K562 (cell line): ENCODE measurements around the gene ZDHHC5. TPM values are rescaled to one million over a fixed set of nuclear protein-coding genes. Genes with fewer than 3 reads are reported as not detected.

Experiments used
- COPS2 ChIP-seq: fragments of 450-650 bp; conservative IDR thresholded peaks from 2 replicates; pipeline ENCODE4 v1.6.1; 2016; ENCODE audit warnings: mild to moderate bottlenecking, moderate library complexity
- EP400 ChIP-seq: fragments of 450-650 bp; IDR thresholded peaks from 2 replicates; pipeline ENCODE4 v1.6.1; 2017; ENCODE audit warnings: antibody characterized with exemption, mild to moderate bottlenecking, moderate library complexity
- MAFF ChIP-seq: IDR thresholded peaks from 2 replicates; pipeline ENCODE4 v1.6.1; 2012; ENCODE audit warnings: low read length, improper control_type of control experiment
- POLR3G ChIP-seq: IDR thresholded peaks from 2 replicates; pipeline ENCODE4 v1.6.1; 2011; ENCODE audit not compliant: insufficient read length, insufficient replicate concordance; ENCODE audit errors: extremely low read depth
- SREBF1 ChIP-seq: fragments of 150-350 bp; IDR thresholded peaks from 2 replicates; pipeline ENCODE4 v1.6.1; 2014; ENCODE audit warnings: antibody characterized with exemption, low read depth, low read length, borderline replicate concordance
- ZBTB43 ChIP-seq: sonication (generic); formaldehyde crosslinking; IDR thresholded peaks from 2 replicates; pipeline ENCODE4 v1.8.0; 2023; ENCODE audit warnings: mild to moderate bottlenecking, missing genetic modification reagents
- ZFP36 ChIP-seq: fragments of 150-350 bp; IDR thresholded peaks from 2 replicates; pipeline ENCODE4 v1.6.1; 2018; ENCODE audit warnings: low read length, low read depth; ENCODE audit not compliant: partially characterized antibody
- polyA plus RNA-seq, 8 experiments: library from polyadenylated mRNA; depleted of rRNA in 4 of 8; stranded (reverse) in 5 of 8; unstranded in 3 of 8; fragments of >200 nt; fragmentation: Nextera tagmentation in 2 of 8; fragmentation: Illumina TruSeq in 1 of 8; extraction: Ambion mirVana in 2 of 8; extraction: Trizol in 1 of 8; gene quantifications; 2 replicates each; pipeline versions ENCODE4 v1.2.1 to v1.2.3, GENCODE V29; 2011 to 2014; ENCODE audit warnings: inconsistent platforms in 1 of 8, missing spikeins in 1 of 8
- total RNA-seq, 7 experiments: library from RNA; depleted of rRNA in 6 of 7; stranded (reverse); fragments of >200 nt in 6 of 7; fragmentation: Illumina TruSeq in 2 of 7; extraction: Trizol in 2 of 7; gene quantifications; 2 replicates each; pipeline versions ENCODE4 v1.2.1 to v1.2.3, GENCODE V29; 2011 to 2021; ENCODE audit warnings: low replicate concordance in 1 of 7
- TF ChIP-seq, protein P1 (sequence below): fragments of 450-650 bp; IDR thresholded peaks from 2 replicates; pipeline ENCODE4 v1.6.1; 2018; ENCODE audit not compliant: partially characterized antibody
- TF ChIP-seq, protein P2 (sequence below): fragments of 450-650 bp; IDR thresholded peaks from 2 replicates; pipeline ENCODE4 v1.6.1; 2016; ENCODE audit warnings: low read depth
- TF ChIP-seq, protein P3 (sequence below): fragments of 450-650 bp; formaldehyde crosslinking; IDR thresholded peaks from 2 replicates; pipeline ENCODE4 v1.4.0; 2022; ENCODE audit warnings: missing genetic modification characterization
- TF ChIP-seq, protein P4 (sequence below): fragments of 450-650 bp; conservative IDR thresholded peaks from 2 replicates; pipeline ENCODE4 v1.6.1; 2016; ENCODE audit warnings: missing genetic modification characterization, low read depth, mild to moderate bottlenecking, missing compliant biosample characterization, moderate library complexity

Gene ZDHHC5
- total and polyA plus RNA-seq, 9 of the 15 experiments (the other 6 are each of a cell fraction or from before 2014, with no cell fraction given): 3.8 to 64.2 (median 35.9) TPM

DNA sequence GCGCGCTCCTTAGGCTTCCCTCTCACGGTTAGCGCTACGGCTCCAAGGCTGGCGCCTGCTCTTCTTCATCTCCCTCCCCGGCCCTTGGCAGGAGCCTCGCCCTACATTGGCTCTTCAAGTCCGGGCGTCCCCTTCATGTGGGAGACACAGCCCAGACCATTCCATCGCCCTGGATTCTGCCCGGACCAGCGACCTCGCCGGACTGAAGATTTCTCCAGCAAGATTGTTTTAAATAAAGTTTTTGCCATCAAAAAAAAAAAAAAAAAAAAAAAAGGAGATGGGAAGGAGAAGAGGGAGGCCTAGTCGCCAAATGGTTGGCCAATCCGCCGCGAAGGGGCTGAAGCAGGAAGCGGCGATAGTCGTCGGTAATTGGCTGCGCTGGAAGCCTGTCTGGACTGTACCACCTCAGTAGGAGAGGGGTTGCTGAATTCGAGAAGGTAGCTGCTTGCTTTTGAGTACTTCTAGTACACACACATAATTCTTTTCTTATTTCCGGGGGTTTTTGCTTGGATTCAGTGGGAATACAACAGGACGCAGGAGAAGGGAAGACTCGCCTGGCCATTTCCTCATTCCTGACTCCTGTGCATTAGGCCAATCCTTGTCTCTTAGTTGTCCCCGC is 688 bp upstream of the ZDHHC5 start (continued):
- TF ChIP-seq, protein P1, sequence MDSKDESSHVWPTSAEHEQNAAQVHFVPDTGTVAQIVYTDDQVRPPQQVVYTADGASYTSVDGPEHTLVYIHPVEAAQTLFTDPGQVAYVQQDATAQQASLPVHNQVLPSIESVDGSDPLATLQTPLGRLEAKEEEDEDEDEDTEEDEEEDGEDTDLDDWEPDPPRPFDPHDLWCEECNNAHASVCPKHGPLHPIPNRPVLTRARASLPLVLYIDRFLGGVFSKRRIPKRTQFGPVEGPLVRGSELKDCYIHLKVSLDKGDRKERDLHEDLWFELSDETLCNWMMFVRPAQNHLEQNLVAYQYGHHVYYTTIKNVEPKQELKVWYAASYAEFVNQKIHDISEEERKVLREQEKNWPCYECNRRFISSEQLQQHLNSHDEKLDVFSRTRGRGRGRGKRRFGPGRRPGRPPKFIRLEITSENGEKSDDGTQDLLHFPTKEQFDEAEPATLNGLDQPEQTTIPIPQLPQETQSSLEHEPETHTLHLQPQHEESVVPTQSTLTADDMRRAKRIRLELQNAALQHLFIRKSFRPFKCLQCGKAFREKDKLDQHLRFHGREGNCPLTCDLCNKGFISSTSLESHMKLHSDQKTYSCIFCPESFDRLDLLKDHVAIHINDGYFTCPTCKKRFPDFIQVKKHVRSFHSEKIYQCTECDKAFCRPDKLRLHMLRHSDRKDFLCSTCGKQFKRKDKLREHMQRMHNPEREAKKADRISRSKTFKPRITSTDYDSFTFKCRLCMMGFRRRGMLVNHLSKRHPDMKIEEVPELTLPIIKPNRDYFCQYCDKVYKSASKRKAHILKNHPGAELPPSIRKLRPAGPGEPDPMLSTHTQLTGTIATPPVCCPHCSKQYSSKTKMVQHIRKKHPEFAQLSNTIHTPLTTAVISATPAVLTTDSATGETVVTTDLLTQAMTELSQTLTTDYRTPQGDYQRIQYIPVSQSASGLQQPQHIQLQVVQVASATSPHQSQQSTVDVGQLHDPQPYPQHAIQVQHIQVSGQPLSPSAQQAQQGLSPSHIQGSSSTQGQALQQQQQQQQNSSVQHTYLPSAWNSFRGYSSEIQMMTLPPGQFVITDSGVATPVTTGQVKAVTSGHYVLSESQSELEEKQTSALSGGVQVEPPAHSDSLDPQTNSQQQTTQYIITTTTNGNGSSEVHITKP: peak; percentile 100
- TF ChIP-seq POLR3G (no peak), MAFF (peak; percentile 72), ZFP36 (no peak), SREBF1 (peak; percentile 49; the same call in 1 of the 2 replicates), ZBTB43 (CRISPR knock-in tag) (no peak), EP400 (peak; percentile 68; the same call in 1 of the 2 replicates), COPS2 (no peak)
- TF ChIP-seq, protein P2, sequence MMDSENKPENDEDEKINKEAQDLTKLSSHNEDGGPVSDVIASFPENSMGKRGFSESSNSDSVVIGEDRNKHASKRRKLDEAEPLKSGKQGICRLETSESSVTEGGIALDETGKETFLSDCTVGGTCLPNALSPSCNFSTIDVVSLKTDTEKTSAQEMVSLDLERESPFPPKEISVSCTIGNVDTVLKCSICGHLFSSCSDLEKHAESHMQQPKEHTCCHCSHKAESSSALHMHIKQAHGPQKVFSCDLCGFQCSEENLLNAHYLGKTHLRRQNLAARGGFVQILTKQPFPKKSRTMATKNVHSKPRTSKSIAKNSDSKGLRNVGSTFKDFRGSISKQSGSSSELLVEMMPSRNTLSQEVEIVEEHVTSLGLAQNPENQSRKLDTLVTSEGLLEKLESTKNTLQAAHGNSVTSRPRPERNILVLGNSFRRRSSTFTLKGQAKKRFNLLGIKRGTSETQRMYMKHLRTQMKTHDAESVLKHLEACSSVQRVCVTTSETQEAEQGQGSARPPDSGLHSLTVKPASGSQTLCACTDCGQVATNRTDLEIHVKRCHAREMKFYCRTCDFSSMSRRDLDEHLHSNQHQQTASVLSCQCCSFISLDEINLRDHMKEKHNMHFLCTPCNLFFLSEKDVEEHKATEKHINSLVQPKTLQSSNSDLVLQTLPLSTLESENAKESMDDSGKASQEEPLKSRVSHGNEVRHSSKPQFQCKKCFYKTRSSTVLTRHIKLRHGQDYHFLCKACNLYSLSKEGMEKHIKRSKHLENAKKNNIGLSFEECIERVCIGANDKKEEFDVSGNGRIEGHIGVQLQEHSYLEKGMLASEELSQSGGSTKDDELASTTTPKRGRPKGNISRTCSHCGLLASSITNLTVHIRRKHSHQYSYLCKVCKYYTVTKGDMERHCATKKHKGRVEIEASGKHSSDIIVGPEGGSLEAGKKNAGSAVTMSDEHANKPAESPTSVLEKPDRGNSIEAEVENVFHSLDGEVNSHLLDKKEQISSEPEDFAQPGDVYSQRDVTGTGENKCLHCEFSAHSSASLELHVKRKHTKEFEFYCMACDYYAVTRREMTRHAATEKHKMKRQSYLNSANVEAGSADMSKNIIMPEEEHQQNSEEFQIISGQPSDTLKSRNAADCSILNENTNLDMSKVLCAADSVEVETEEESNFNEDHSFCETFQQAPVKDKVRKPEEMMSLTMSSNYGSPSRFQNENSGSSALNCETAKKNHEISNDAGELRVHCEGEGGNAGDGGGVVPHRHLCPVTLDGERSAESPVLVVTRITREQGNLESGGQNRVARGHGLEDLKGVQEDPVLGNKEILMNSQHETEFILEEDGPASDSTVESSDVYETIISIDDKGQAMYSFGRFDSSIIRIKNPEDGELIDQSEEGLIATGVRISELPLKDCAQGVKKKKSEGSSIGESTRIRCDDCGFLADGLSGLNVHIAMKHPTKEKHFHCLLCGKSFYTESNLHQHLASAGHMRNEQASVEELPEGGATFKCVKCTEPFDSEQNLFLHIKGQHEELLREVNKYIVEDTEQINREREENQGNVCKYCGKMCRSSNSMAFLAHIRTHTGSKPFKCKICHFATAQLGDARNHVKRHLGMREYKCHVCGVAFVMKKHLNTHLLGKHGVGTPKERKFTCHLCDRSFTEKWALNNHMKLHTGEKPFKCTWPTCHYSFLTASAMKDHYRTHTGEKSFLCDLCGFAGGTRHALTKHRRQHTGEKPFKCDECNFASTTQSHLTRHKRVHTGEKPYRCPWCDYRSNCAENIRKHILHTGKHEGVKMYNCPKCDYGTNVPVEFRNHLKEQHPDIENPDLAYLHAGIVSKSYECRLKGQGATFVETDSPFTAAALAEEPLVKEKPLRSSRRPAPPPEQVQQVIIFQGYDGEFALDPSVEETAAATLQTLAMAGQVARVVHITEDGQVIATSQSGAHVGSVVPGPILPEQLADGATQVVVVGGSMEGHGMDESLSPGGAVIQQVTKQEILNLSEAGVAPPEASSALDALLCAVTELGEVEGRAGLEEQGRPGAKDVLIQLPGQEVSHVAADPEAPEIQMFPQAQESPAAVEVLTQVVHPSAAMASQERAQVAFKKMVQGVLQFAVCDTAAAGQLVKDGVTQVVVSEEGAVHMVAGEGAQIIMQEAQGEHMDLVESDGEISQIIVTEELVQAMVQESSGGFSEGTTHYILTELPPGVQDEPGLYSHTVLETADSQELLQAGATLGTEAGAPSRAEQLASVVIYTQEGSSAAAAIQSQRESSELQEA: no peak
- TF ChIP-seq, protein P3, sequence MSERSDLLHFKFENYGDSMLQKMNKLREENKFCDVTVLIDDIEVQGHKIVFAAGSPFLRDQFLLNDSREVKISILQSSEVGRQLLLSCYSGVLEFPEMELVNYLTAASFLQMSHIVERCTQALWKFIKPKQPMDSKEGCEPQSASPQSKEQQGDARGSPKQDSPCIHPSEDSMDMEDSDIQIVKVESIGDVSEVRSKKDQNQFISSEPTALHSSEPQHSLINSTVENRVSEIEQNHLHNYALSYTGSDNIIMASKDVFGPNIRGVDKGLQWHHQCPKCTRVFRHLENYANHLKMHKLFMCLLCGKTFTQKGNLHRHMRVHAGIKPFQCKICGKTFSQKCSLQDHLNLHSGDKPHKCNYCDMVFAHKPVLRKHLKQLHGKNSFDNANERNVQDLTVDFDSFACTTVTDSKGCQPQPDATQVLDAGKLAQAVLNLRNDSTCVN (CRISPR knock-in tag): peak; percentile 59; the same call in 1 of the 2 replicates
- TF ChIP-seq, protein P4, sequence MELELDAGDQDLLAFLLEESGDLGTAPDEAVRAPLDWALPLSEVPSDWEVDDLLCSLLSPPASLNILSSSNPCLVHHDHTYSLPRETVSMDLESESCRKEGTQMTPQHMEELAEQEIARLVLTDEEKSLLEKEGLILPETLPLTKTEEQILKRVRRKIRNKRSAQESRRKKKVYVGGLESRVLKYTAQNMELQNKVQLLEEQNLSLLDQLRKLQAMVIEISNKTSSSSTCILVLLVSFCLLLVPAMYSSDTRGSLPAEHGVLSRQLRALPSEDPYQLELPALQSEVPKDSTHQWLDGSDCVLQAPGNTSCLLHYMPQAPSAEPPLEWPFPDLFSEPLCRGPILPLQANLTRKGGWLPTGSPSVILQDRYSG (tag): no peak
